ENCODE results near the gene PROM2. TPM values are rescaled to one million over a fixed set of nuclear protein-coding genes. Genes with fewer than 3 reads are reported as not detected.

PROM2 gene
- total and polyA plus RNA-seq, 2 experiments from 2014 or later: 2.1 to 2.2 TPM

- TF ChIP-seq CTCF (conservative IDR thresholded peaks at IDR 0.05; ENCODE audit: low read depth in 2 of 2) (no peak), ZNF114 (CRISPR knock-in tag; IDR thresholded peaks at IDR 0.05) (no peak), POLR2AphosphoS5 (IDR thresholded peaks at IDR 0.05; ENCODE audit: low read depth) (no peak), JUNB (IDR thresholded peaks at IDR 0.05; ENCODE audit: unreplicated experiment) (no peak), EZH2phosphoT487 (IDR thresholded peaks at IDR 0.05; ENCODE audit: unreplicated experiment) (no peak), CREB1 (CRISPR knock-in tag; IDR thresholded peaks at IDR 0.05; ENCODE audit: low read depth) (no peak), ETS1 (IDR thresholded peaks at IDR 0.05) (no peak), NANOG (IDR thresholded peaks at IDR 0.05; ENCODE audit: borderline replicate concordance) (no peak), STAT1 (IDR thresholded peaks at IDR 0.05; ENCODE audit: unreplicated experiment) (no peak), ZNF331 (CRISPR knock-in tag; IDR thresholded peaks at IDR 0.05; ENCODE audit: low read depth) (no peak)
Measured at GRCh38 chr2:95333888-95334338, 59.7 kb downstream of the PROM2 start (continued).

- no peaks in the 10 kb centered on the region for H3K79me2 ChIP-seq (replicated peaks; ENCODE audit: insufficient read depth)
- no peaks in the 10 kb centered on the region for H3K4me1 ChIP-seq (ENCODE audit: insufficient read depth)
- H3K27me3 ChIP-seq (ENCODE audit: insufficient read depth): no peaks in the 10 kb centered on the region
- no peak overlapping the region for H3K27ac Mint-ChIP-seq
- H3K36me3 Mint-ChIP-seq (ENCODE audit: low read depth): no peaks in the 10 kb centered on the region
- no peak overlapping the region for H2AFZ ChIP-seq
- H3K9me3 Mint-ChIP-seq: no peaks in the 10 kb centered on the region
- no peak overlapping the region for H3K4me3 ChIP-seq
- ATAC-seq: no peak
- H3K9me2 ChIP-seq (ENCODE audit: insufficient read depth): no peaks in the 10 kb centered on the region
- DNase-seq (ENCODE audit: low spot score): no peak
- no peak overlapping the region for H3K27ac ChIP-seq (ENCODE audit: low read depth)
- H3F3A ChIP-seq (replicated peaks; ENCODE audit: low read depth): no peaks in the 10 kb centered on the region
- H3K4me2 ChIP-seq: no peak overlapping the region
- peaks cover 6% of the 10 kb centered on the region for H3K27me3 Mint-ChIP-seq (ENCODE audit: insufficient read depth, low read depth, poor library complexity)
- H3K4me1 Mint-ChIP-seq: no peaks in the 10 kb centered on the region
- no peak overlapping the region for H3K4me3 Mint-ChIP-seq
- no peaks in the 10 kb centered on the region for H4K20me1 ChIP-seq (replicated peaks; ENCODE audit: insufficient read depth)
- no peaks in the 10 kb centered on the region for H3K36me3 ChIP-seq (ENCODE audit: insufficient read depth)
- TF ChIP-seq NANOG (IDR thresholded peaks at IDR 0.05; ENCODE audit: borderline replicate concordance) (no peak), EZH2 (IDR thresholded peaks at IDR 0.05; ENCODE audit: low read depth, unreplicated experiment) (no peak), CREB1 (CRISPR knock-in tag; IDR thresholded peaks at IDR 0.05; ENCODE audit: low read depth) (no peak), ETS1 (IDR thresholded peaks at IDR 0.05) (no peak), ZNF462 (CRISPR knock-in tag; IDR thresholded peaks at IDR 0.05) (no peak), POLR2AphosphoS5 (IDR thresholded peaks at IDR 0.05; ENCODE audit: low read depth) (no peak)
Measured at GRCh38 chr2:95334916-95335641, 60.8 kb downstream of the PROM2 start.

Data from GM23338 (cell line).